CD4-positive, alpha-beta T cell treated with Interferon gamma for 1 hour (primary cell): ENCODE results near the gene SMPX.

Experiments used
- DNase-seq: peaks from one replicate; pipeline ENCODE4 v3.0.0-alpha.2; 2020

The SMPX gene

GRCh38 chrX:21711129-21711847 is 46.6 kb downstream of the SMPX start:
- no peak for DNase-seq

GRCh38 chrX:21708116-21708515 is 49.8 kb downstream of the SMPX start:
- DNase-seq: no peak

- DNase-seq: no peak
Measured at GRCh38 chrX:21705225-21705624, 52.7 kb downstream of the SMPX start.

- DNase-seq: no peak
Measured at GRCh38 chrX:21702725-21703124, 55.2 kb downstream of the SMPX start.

GRCh38 chrX:21700967-21701366 is 56.9 kb downstream of the SMPX start:
- no peak for DNase-seq

GRCh38 chrX:21700275-21700674 is 57.6 kb downstream of the SMPX start:
- no peak for DNase-seq

GRCh38 chrX:21699136-21699535 is 58.8 kb downstream of the SMPX start:
- DNase-seq: no peak

GRCh38 chrX:21698272-21698671 is 59.6 kb downstream of the SMPX start:
- no peak for DNase-seq

- DNase-seq: no peak
Measured at GRCh38 chrX:21691512-21692018, 66.4 kb downstream of the SMPX start.

GRCh38 chrX:21683941-21684340 is 74.0 kb downstream of the SMPX start:
- DNase-seq: no peak

- DNase-seq: no peak
Measured at GRCh38 chrX:21678048-21678612, 79.8 kb downstream of the SMPX start.

- no peak for DNase-seq
Measured at GRCh38 chrX:21675931-21676330, 82.0 kb downstream of the SMPX start.

GRCh38 chrX:21674430-21675186 is 83.3 kb downstream of the SMPX start:
- DNase-seq: no peak

GRCh38 chrX:21666679-21667078 is 91.2 kb downstream of the SMPX start:
- no peak for DNase-seq

- no peak for DNase-seq
Measured at GRCh38 chrX:21666252-21666651, 91.7 kb downstream of the SMPX start.

- DNase-seq: no peak
Measured at GRCh38 chrX:21662761-21663160, 95.2 kb downstream of the SMPX start.

GRCh38 chrX:21661316-21661715 is 96.6 kb downstream of the SMPX start:
- DNase-seq: no peak

GRCh38 chrX:21660156-21660555 is 97.8 kb downstream of the SMPX start:
- DNase-seq: no peak

GRCh38 chrX:21659320-21659719 is 98.6 kb downstream of the SMPX start:
- no peak for DNase-seq

GRCh38 chrX:21658746-21659145 is 99.2 kb downstream of the SMPX start:
- DNase-seq: no peak

GRCh38 chrX:21658152-21658737 is 99.7 kb downstream of the SMPX start, which contains the start of gene KLHL34:
Gene KLHL34, minus strand, starts transcription at chrX:21658330. Its CDS starts 542 bp downstream, at chrX:21657788.
- DNase-seq: no peak

GRCh38 chrX:21657318-21658151 is 100.4 kb downstream of the SMPX start:
- DNase-seq: no peak
